Activated T-cell treated with anti-CD3 and anti-CD28 coated beads for 1 hour (primary cell): ENCODE data around the gene PSME3.

ENCODE experiments used
- DNase-seq: peaks from one replicate; pipeline ENCODE4 v3.0.0-alpha.2; 2020; ENCODE audit warnings: low read depth

The PSME3 gene

DNA sequence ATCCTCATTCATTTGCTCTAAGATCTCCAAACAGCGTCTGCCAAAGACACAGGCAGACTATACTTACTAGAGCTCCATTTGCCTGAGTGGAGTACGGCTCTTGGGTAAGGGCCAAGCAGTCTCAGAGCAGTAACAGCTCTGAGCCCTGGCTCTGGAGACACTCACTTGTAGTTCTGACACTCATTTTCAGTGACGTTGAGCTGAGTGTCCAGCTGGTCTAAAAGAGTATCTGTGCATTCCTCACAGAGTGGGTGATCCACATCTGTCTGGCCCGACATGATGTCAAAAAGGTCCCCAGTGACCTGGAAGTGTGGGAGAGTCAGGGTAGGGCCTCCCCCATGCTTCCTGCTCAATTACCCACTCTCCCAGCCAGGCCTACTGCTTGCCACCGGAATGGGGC lies 14.8 kb upstream of the PSME3 start:
- no peak for DNase-seq

DNA sequence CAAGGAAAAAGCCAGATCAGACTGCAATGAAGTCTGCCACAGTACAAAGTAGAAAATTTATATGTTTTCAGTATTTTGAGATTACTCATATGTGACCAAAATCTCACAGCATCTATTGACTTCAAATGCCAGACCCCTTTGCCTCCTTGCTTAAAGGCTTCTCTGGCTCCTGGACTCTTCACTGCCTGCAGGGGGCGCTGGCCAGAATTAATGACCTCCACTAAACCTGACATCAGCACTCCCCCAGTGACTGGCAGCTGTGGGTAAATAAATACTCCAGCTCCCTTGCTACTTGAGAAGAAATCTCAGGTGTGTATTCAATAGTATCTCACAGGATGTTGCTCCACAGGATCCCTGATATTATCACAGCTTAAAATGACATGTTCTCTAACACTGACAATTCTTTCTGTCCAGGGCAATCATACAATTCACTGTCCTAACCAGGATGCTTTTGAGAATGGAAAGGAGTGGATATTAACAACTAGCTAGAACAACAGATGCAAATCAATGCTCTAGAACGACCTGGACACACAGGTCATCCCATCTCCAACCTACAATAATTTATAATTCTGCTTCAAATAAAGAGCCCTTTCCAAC lies 13.2 kb upstream of the PSME3 start:
- DNase-seq, result peak; percentile 56

- DNase-seq, result no peak
Measured at GRCh38 chr17:42821176-42821575, 12.0 kb upstream of the PSME3 start.

- no peak for DNase-seq
Measured at GRCh38 chr17:42827472-42827871, 5.7 kb upstream of the PSME3 start.

DNA sequence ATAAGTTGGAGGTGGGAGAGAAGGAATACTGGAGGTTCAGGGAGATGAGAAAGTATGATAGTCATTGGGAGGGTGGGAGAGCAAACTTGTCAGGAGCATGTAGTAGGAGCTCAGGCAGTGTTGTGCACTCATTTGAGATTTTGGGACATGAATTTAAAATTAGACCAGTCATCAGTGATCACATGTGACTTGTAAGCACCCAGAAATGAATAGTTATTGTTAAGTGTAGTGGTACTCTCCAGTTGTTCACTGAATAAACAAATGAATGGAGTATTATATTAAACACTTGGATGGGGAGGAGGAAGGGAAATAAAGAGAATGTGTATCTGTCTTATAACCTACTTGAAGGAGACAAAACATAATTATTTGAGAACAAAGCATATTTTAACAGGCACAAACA lies 2.2 kb upstream of the PSME3 start:
- no peak for DNase-seq

- no peak for DNase-seq
Measured at GRCh38 chr17:42832213-42832933, 824 bp upstream of the PSME3 start.

GRCh38 chr17:42833767-42834422 lies 698 bp downstream of the PSME3 start:
- DNase-seq, result no peak

GRCh38 chr17:42835732-42836131 lies 2.5 kb downstream of the PSME3 start:
- no peak for DNase-seq

DNA sequence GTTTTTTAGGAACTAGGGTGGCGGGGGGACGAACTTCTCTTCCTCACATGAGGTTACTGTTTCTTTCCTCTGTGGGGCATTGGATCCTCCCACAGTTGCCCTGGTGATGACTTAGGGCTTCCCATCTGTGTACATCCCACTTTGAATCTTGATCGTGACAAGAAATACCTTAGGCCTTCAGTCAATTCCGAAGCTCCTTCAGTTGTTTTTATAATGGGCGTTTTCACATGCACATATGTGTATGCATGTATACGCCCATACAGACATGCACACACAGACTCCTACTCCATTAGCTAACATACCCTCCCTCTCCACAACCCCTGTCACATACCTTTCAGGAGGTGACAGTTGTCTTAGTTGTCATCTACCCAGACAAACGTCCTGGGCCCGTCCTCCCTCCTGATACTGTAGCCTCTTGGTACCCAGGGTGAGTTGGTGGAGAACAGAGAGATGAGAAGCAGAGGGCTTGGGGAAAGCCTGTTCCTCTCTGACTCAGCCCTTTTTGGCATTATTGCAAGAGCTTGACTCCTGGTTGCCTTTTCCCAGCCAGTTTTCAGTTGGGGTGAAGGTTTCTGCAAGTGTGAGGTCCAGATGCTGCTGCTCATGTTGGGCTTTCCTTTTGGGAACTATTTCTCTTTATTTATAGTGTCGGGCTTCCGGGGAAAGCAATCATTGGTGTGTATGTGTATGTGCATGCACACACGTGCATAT lies 8.9 kb downstream of the PSME3 start:
- DNase-seq, result no peak

- no peak for DNase-seq
Measured at GRCh38 chr17:42843358-42843934, 10.2 kb downstream of the PSME3 start.

DNA sequence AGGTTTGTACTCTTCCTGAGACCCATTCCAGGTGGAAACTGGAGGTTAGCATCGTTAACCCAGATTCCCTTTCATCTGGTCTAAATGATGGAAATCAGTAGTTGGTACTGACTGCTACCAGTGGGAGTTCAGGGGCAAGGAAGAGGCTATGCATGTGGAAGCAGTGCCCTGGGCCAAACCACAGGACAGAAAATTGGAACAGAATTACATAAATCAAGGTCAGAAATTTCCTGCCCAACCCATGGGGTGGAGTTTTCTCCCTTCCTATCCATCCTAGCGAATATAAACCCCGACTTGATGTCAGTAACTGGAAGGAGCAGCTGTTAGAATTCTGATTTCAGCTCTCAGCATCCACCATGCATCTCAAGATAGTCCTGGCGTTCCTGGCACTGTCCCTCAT lies 11.1 kb downstream of the PSME3 start, which contains the start of gene AOC2:
Gene AOC2, plus strand, starts transcription at position 310 of the 400 bp plus-strand sequence. Its CDS starts 47 bp downstream, at position 357.
- DNase-seq, result no peak

- no peak for DNase-seq
Measured at GRCh38 chr17:42844761-42845555, 11.8 kb downstream of the PSME3 start.

DNA sequence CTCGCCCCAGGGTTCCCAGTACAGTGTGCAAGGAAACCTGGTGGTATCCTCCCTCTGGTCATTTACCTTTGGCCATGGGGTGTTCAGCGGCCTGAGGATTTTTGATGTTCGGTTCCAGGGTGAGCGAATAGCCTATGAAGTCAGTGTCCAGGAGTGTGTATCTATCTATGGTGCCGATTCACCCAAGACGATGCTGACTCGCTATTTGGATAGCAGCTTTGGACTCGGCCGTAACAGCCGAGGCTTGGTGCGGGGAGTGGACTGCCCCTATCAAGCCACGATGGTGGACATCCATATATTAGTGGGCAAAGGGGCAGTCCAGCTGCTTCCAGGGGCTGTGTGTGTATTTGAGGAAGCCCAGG lies 12.3 kb downstream of the PSME3 start:
- DNase-seq, result no peak

- no peak for DNase-seq
Measured at GRCh38 chr17:42845918-42846593, 12.9 kb downstream of the PSME3 start.

- DNase-seq, result no peak
Measured at GRCh38 chr17:42846594-42847280, 13.5 kb downstream of the PSME3 start.

GRCh38 chr17:42848093-42848492 lies 14.9 kb downstream of the PSME3 start:
- no peak for DNase-seq

- DNase-seq, result no peak
Measured at GRCh38 chr17:42849031-42849430, 15.8 kb downstream of the PSME3 start.

GRCh38 chr17:42849451-42850181 lies 16.4 kb downstream of the PSME3 start:
- no peak for DNase-seq

DNA sequence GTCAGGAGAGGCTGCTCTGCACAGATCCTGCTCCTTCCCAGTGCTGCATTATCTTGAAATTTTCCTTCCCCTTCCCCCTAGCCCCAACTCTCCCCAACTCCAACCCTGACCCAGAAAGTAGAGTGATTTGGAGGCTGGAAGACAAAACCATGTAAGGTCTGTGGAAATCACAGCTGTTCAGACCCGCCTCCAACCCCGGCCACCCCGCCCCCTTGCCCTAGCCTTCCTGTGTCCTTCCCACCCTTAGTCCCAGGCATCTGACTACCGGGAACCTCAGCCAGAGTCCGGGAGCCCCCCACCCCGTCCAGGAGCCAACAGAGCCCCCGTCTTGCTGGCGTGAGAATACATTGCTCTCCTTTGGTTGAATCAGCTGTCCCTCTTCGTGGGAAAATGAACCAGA lies 17.8 kb downstream of the PSME3 start, which contains the start of gene AOC3:
Gene AOC3, plus strand, starts transcription at position 246 of the 400 bp plus-strand sequence. Its CDS starts 145 bp downstream, at position 391.
- no peak for DNase-seq
